GM12891 (cell line): ENCODE measurements around the gene SCG5.

ENCODE experiments used
- PAX5 ChIP-seq: IDR thresholded peaks from 2 replicates; pipeline ENCODE4 v1.6.1; 2011; ENCODE audit warnings: low read length, moderate library complexity, mild to moderate bottlenecking; ENCODE audit not compliant: insufficient read depth, severe bottlenecking
- POLR2A ChIP-seq: IDR thresholded peaks from 2 replicates; pipeline ENCODE4 v1.6.1; 2011; ENCODE audit warnings: low read depth, low read length, control low read depth
- POLR2AphosphoS5 ChIP-seq: IDR thresholded peaks from 2 replicates; pipeline ENCODE4 v1.6.1; 2011; ENCODE audit warnings: low read depth, low read length, control low read depth
- SPI1 ChIP-seq: IDR thresholded peaks from 2 replicates; pipeline ENCODE4 v1.6.1; 2011; ENCODE audit warnings: low read depth, low read length, control low read depth
- TAF1 ChIP-seq: IDR thresholded peaks from 2 replicates; pipeline ENCODE4 v1.6.1; 2011; ENCODE audit warnings: low read depth, low read length, control low read depth

- TF ChIP-seq POLR2A = no peak
- TF ChIP-seq SPI1 = no peak
- TF ChIP-seq TAF1 = no peak
- no peak for TF ChIP-seq POLR2AphosphoS5
- TF ChIP-seq PAX5 = no peak
Observed at GRCh38 chr15:32698773-32699390, 57.4 kb downstream of the SCG5 start.
